ENCODE data around the gene MTERF4. TPM values are rescaled to one million over a fixed set of nuclear protein-coding genes. Genes with fewer than 3 reads are reported as not detected.

The MTERF4 gene
- total and polyA plus RNA-seq, 2 of the 13 experiments (the other 11 are each of a cell fraction or from before 2014, with no cell fraction given) = 50.5 to 59.8 TPM

DNA sequence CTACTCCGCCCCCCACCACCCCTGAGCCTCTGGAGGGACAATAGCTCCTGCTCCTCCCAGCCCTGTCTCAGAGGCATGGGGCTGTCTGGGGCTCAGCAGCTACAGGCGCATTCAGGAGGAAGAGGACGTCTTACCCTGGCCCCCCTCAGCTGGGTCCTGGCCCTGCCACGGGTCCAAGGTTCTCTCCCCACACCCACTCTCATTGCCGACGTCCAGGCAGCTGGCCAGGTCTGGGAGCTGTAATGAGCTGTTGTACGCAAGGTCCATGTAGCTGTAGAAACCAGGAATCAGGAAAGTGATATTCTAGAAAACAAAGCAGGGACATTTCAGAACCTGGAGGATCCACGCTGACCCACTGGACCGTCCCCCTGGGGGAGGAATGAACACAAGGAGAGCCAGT lies 33.6 kb upstream of the MTERF4 start (continued):
- TF ChIP-seq, protein P1, sequence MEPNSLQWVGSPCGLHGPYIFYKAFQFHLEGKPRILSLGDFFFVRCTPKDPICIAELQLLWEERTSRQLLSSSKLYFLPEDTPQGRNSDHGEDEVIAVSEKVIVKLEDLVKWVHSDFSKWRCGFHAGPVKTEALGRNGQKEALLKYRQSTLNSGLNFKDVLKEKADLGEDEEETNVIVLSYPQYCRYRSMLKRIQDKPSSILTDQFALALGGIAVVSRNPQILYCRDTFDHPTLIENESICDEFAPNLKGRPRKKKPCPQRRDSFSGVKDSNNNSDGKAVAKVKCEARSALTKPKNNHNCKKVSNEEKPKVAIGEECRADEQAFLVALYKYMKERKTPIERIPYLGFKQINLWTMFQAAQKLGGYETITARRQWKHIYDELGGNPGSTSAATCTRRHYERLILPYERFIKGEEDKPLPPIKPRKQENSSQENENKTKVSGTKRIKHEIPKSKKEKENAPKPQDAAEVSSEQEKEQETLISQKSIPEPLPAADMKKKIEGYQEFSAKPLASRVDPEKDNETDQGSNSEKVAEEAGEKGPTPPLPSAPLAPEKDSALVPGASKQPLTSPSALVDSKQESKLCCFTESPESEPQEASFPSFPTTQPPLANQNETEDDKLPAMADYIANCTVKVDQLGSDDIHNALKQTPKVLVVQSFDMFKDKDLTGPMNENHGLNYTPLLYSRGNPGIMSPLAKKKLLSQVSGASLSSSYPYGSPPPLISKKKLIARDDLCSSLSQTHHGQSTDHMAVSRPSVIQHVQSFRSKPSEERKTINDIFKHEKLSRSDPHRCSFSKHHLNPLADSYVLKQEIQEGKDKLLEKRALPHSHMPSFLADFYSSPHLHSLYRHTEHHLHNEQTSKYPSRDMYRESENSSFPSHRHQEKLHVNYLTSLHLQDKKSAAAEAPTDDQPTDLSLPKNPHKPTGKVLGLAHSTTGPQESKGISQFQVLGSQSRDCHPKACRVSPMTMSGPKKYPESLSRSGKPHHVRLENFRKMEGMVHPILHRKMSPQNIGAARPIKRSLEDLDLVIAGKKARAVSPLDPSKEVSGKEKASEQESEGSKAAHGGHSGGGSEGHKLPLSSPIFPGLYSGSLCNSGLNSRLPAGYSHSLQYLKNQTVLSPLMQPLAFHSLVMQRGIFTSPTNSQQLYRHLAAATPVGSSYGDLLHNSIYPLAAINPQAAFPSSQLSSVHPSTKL (CRISPR knock-in tag; IDR thresholded peaks at IDR 0.05) = peak; percentile 46
- peak; percentile 35; the same call in 1 of the 2 replicates for TF ChIP-seq PHF20 (CRISPR knock-in tag; IDR thresholded peaks at IDR 0.05)
- no peak for TF ChIP-seq SMYD3 (CRISPR knock-in tag; IDR thresholded peaks at IDR 0.05)
- no peak for TF ChIP-seq ZNF446 (CRISPR knock-in tag; IDR thresholded peaks at IDR 0.05)
- TF ChIP-seq MTA3 (CRISPR knock-in tag; IDR thresholded peaks at IDR 0.05) = no peak
- TF ChIP-seq MXI1 (IDR thresholded peaks at IDR 0.05; ENCODE audit: borderline replicate concordance, low read depth, low read length) = 0 out of 3 replicates have a peak, but pooled peaks have one; percentile 16
- TF ChIP-seq PHB2 (IDR thresholded peaks at IDR 0.05; ENCODE audit: partially characterized antibody) = no peak
- peak; percentile 37; the same call in 1 of the 2 replicates for TF ChIP-seq ZNF670 (CRISPR knock-in tag; IDR thresholded peaks at IDR 0.05; ENCODE audit: borderline replicate concordance)

DNA sequence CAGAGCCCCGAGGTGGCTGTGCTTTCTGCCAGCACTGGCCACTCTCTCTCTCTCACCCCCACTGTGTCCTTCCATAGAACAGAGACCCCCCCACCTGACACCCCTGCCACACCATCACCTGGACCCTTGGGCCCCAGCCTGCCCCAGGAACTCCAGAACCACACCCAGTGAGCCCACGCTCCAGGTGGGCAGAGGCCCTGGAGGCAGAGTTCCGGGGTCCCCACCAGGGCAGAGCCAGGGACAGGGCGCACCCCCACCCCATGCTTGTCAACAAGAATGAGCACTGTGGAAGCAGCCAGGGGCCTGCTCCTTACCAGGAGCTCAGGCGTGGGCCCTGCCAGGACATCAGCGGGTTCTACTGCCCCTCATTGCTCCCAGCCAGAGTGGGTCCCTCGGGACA lies 32.6 kb upstream of the MTERF4 start:
- intact Hi-C loops (cut with micrococcal nuclease; ENCODE audit: unreplicated experiment) (no loop called here), in situ Hi-C loops (cut with HindIII; ENCODE audit: extremely low pct_ligation_motif_present, low pct_unique_long_range_greater_than_20kb) (no loop called here)
- Histone ChIP-seq H3K36me3 (replicated peaks in 1 of 2; ENCODE audit: control insufficient read depth in 1 of 2, insufficient read depth in 2 of 2, low read length in 2 of 2) (peaks cover 13 to 17% of the 10 kb centered on the region in 2 experiments), H3K9me3 (ENCODE audit: low read length) (no peaks in the 10 kb centered on the region), H3K9ac (ENCODE audit: insufficient read depth, low read depth, low read length) (no peak overlapping the region), H3K27me3 (ENCODE audit: control insufficient read depth in 1 of 2, insufficient read depth in 2 of 2, low read length in 2 of 2) (no peaks in the 10 kb centered on the region), H3K27ac (ENCODE audit: extremely low read length, insufficient read depth, low read length) (peak overlapping the region; percentile 44), H2AFZ (ENCODE audit: low read length) (no peak overlapping the region), H4K20me1 (ENCODE audit: insufficient read depth, low read length) (no peaks in the 10 kb centered on the region), H3K4me2 (ENCODE audit: low read depth, low read length) (no peak overlapping the region), H3K4me1 (ENCODE audit: insufficient read depth, low read length) (peaks cover 19% of the 10 kb centered on the region), H3K79me2 (ENCODE audit: insufficient read depth, low read length) (no peaks in the 10 kb centered on the region), H3K4me3 (replicated peaks in 1 of 3; ENCODE audit: insufficient read depth in 1 of 3, low read depth in 2 of 3, low read length in 3 of 3) (no peak overlapping the region)
- 93% methylated on average over 7 of the region's 7 CpGs for WGBS (ENCODE audit: low lambda C conversion rate)
- no peak for ATAC-seq
- CTCF ChIA-PET (ENCODE audit: low intra/inter-chr PET ratio, low total read pairs) = no interaction called here
- DNase-seq (ENCODE audit: low spot score) = no peak
- BruUV-seq (replicated peaks) = no TSS peak
- no peak for FAIRE-seq
- POLR2A ChIA-PET = interaction anchor here (3.2 kb wide), 1 partner anchor 15 kb away, joined by 15 read pairs; the partner anchor contains the start of gene PASK
- TF ChIP-seq, protein P2, sequence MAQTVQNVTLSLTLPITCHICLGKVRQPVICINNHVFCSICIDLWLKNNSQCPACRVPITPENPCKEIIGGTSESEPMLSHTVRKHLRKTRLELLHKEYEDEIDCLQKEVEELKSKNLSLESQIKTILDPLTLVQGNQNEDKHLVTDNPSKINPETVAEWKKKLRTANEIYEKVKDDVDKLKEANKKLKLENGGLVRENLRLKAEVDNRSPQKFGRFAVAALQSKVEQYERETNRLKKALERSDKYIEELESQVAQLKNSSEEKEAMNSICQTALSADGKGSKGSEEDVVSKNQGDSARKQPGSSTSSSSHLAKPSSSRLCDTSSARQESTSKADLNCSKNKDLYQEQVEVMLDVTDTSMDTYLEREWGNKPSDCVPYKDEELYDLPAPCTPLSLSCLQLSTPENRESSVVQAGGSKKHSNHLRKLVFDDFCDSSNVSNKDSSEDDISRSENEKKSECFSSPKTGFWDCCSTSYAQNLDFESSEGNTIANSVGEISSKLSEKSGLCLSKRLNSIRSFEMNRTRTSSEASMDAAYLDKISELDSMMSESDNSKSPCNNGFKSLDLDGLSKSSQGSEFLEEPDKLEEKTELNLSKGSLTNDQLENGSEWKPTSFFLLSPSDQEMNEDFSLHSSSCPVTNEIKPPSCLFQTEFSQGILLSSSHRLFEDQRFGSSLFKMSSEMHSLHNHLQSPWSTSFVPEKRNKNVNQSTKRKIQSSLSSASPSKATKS (CRISPR knock-in tag; IDR thresholded peaks at IDR 0.05) = no peak
- no peak for TF ChIP-seq ZNF570 (CRISPR knock-in tag; IDR thresholded peaks at IDR 0.05; ENCODE audit: borderline replicate concordance)
- TF ChIP-seq CEBPG (CRISPR knock-in tag; IDR thresholded peaks at IDR 0.05) = no peak
- TF ChIP-seq, protein P3, sequence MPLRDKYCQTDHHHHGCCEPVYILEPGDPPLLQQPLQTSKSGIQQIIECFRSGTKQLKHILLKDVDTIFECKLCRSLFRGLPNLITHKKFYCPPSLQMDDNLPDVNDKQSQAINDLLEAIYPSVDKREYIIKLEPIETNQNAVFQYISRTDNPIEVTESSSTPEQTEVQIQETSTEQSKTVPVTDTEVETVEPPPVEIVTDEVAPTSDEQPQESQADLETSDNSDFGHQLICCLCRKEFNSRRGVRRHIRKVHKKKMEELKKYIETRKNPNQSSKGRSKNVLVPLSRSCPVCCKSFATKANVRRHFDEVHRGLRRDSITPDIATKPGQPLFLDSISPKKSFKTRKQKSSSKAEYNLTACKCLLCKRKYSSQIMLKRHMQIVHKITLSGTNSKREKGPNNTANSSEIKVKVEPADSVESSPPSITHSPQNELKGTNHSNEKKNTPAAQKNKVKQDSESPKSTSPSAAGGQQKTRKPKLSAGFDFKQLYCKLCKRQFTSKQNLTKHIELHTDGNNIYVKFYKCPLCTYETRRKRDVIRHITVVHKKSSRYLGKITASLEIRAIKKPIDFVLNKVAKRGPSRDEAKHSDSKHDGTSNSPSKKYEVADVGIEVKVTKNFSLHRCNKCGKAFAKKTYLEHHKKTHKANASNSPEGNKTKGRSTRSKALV (CRISPR knock-in tag; IDR thresholded peaks at IDR 0.05) = no peak
- no peak for TF ChIP-seq FOXK1 (CRISPR knock-in tag; IDR thresholded peaks at IDR 0.05; ENCODE audit: borderline replicate concordance, low read depth)
- TF ChIP-seq ATF7 (IDR thresholded peaks at IDR 0.05) = no peak
- no peak for TF ChIP-seq ATF7 (CRISPR knock-in tag; IDR thresholded peaks at IDR 0.05)
- TF ChIP-seq SP140L (CRISPR knock-in tag; IDR thresholded peaks at IDR 0.05; ENCODE audit: borderline replicate concordance) = no peak
- no peak for TF ChIP-seq PCBP2 (optimal IDR thresholded peaks at IDR 0.05; ENCODE audit: low read depth, low read length, poor library complexity, severe bottlenecking)
